ENCODE results near the gene KCNB1.

KCNB1 gene

GRCh38 chr20:49480236-49480635, 2.2 kb downstream of the KCNB1 start:
- no peak for DNase-seq (ENCODE audit: low read depth)
- no peak for TF ChIP-seq CTCF (IDR thresholded peaks at IDR 0.05; ENCODE audit: control insufficient read depth, extremely low read depth, insufficient read depth)
- no peak overlapping the region for H3K4me3 ChIP-seq (ENCODE audit: low read depth, low read length)

- no peak overlapping the region for H3K4me3 ChIP-seq (ENCODE audit: low read depth, low read length)
- no peak for TF ChIP-seq CTCF (IDR thresholded peaks at IDR 0.05; ENCODE audit: control insufficient read depth, extremely low read depth, insufficient read depth)
- DNase-seq (ENCODE audit: low read depth), result no peak
Measured at GRCh38 chr20:49479785-49480184, 2.7 kb downstream of the KCNB1 start.

GRCh38 chr20:49478754-49479689, 3.4 kb downstream of the KCNB1 start:
- DNase-seq (ENCODE audit: low read depth), result no peak
- no peak for TF ChIP-seq CTCF (IDR thresholded peaks at IDR 0.05; ENCODE audit: control insufficient read depth, extremely low read depth, insufficient read depth)
- H3K4me3 ChIP-seq (ENCODE audit: low read depth, low read length), result no peak overlapping the region

- no peak for TF ChIP-seq CTCF (IDR thresholded peaks at IDR 0.05; ENCODE audit: control insufficient read depth, extremely low read depth, insufficient read depth)
- no peak for DNase-seq (ENCODE audit: low read depth)
- H3K4me3 ChIP-seq (ENCODE audit: low read depth, low read length), result no peak overlapping the region
Measured at GRCh38 chr20:49478266-49478665, 4.2 kb downstream of the KCNB1 start.

- DNase-seq (ENCODE audit: low read depth), result no peak
- H3K4me3 ChIP-seq (ENCODE audit: low read depth, low read length), result no peak overlapping the region
- no peak for TF ChIP-seq CTCF (IDR thresholded peaks at IDR 0.05; ENCODE audit: control insufficient read depth, extremely low read depth, insufficient read depth)
Measured at GRCh38 chr20:49477200-49477599, 5.3 kb downstream of the KCNB1 start.

- H3K4me3 ChIP-seq (ENCODE audit: low read depth, low read length), result no peak overlapping the region
- no peak for TF ChIP-seq CTCF (IDR thresholded peaks at IDR 0.05; ENCODE audit: control insufficient read depth, extremely low read depth, insufficient read depth)
- no peak for DNase-seq (ENCODE audit: low read depth)
Measured at GRCh38 chr20:49476016-49476355, 6.5 kb downstream of the KCNB1 start.

Measured in LNCaP clone FGC (cell line).